Measurements from ENCODE around the gene SORBS2.

Gene SORBS2

GRCh38 chr4:185767528-185767927 is 44.5 kb downstream of the SORBS2 start:
- H3K9ac ChIP-seq (ENCODE audit: low read depth, low read length): no peak overlapping the region

GRCh38 chr4:185764876-185765275 is 47.1 kb downstream of the SORBS2 start:
- Histone ChIP-seq H3K9ac (ENCODE audit: low read depth, low read length) (no peak overlapping the region), H3K36me3 (ENCODE audit: insufficient read depth, low read depth, low read length) (no peaks in the 10 kb centered on the region), H3K4me3 (ENCODE audit: low read length) (no peak overlapping the region), H3K27ac (ENCODE audit: low read length) (no peak overlapping the region), H3K27me3 (ENCODE audit: insufficient read depth, low read length) (no peaks in the 10 kb centered on the region), H3K9me3 (ENCODE audit: insufficient read depth, low read depth, low read length) (no peaks in the 10 kb centered on the region), H3K4me1 (ENCODE audit: insufficient read depth, low read length) (no peaks in the 10 kb centered on the region)

More at GRCh38 chr4:185767528-185767927, 44.5 kb downstream of the SORBS2 start:
- Histone ChIP-seq H3K4me3 (ENCODE audit: low read length) (no peak overlapping the region), H3K36me3 (ENCODE audit: insufficient read depth, low read depth, low read length) (no peaks in the 10 kb centered on the region), H3K27ac (ENCODE audit: low read length) (no peak overlapping the region), H3K9me3 (ENCODE audit: insufficient read depth, low read depth, low read length) (no peaks in the 10 kb centered on the region), H3K4me1 (ENCODE audit: insufficient read depth, low read length) (peaks cover 5% of the 10 kb centered on the region), H3K27me3 (ENCODE audit: insufficient read depth, low read length) (no peaks in the 10 kb centered on the region)

GRCh38 chr4:185761352-185762235 is 50.4 kb downstream of the SORBS2 start:
- Histone ChIP-seq H3K36me3 (ENCODE audit: insufficient read depth, low read depth, low read length) (no peaks in the 10 kb centered on the region), H3K9me3 (ENCODE audit: insufficient read depth, low read depth, low read length) (no peaks in the 10 kb centered on the region), H3K9ac (ENCODE audit: low read depth, low read length) (no peak overlapping the region), H3K27me3 (ENCODE audit: insufficient read depth, low read length) (no peaks in the 10 kb centered on the region), H3K4me3 (ENCODE audit: low read length) (no peak overlapping the region), H3K27ac (ENCODE audit: low read length) (no peak overlapping the region), H3K4me1 (ENCODE audit: insufficient read depth, low read length) (no peaks in the 10 kb centered on the region)

- Histone ChIP-seq H3K27me3 (ENCODE audit: insufficient read depth, low read length) (no peaks in the 10 kb centered on the region), H3K36me3 (ENCODE audit: insufficient read depth, low read depth, low read length) (no peaks in the 10 kb centered on the region), H3K27ac (ENCODE audit: low read length) (no peak overlapping the region), H3K9ac (ENCODE audit: low read depth, low read length) (no peak overlapping the region), H3K4me1 (ENCODE audit: insufficient read depth, low read length) (no peaks in the 10 kb centered on the region), H3K4me3 (ENCODE audit: low read length) (no peak overlapping the region), H3K9me3 (ENCODE audit: insufficient read depth, low read depth, low read length) (no peaks in the 10 kb centered on the region)
These were observed 53.2 kb downstream of the SORBS2 start for GRCh38 chr4:185758807-185759206.

GRCh38 chr4:185755451-185755850 is 56.5 kb downstream of the SORBS2 start:
- Histone ChIP-seq H3K4me3 (ENCODE audit: low read length) (no peak overlapping the region), H3K27ac (ENCODE audit: low read length) (no peak overlapping the region), H3K36me3 (ENCODE audit: insufficient read depth, low read depth, low read length) (no peaks in the 10 kb centered on the region), H3K9ac (ENCODE audit: low read depth, low read length) (no peak overlapping the region), H3K4me1 (ENCODE audit: insufficient read depth, low read length) (no peaks in the 10 kb centered on the region), H3K27me3 (ENCODE audit: insufficient read depth, low read length) (no peaks in the 10 kb centered on the region), H3K9me3 (ENCODE audit: insufficient read depth, low read depth, low read length) (no peaks in the 10 kb centered on the region)

- H3K4me1 ChIP-seq (ENCODE audit: insufficient read depth, low read length): no peaks in the 10 kb centered on the region
- no peaks in the 10 kb centered on the region for H3K27me3 ChIP-seq (ENCODE audit: insufficient read depth, low read length)
- H3K36me3 ChIP-seq (ENCODE audit: insufficient read depth, low read depth, low read length): no peaks in the 10 kb centered on the region
- no peaks in the 10 kb centered on the region for H3K9me3 ChIP-seq (ENCODE audit: insufficient read depth, low read depth, low read length)
- no peak overlapping the region for H3K27ac ChIP-seq (ENCODE audit: low read length)
- H3K4me3 ChIP-seq (ENCODE audit: low read length): no peak overlapping the region
- H3K9ac ChIP-seq (ENCODE audit: low read depth, low read length): no peak overlapping the region
These were observed 57.0 kb downstream of the SORBS2 start for GRCh38 chr4:185754961-185755360.

GRCh38 chr4:185752872-185753271 is 59.1 kb downstream of the SORBS2 start:
- Histone ChIP-seq H3K27me3 (ENCODE audit: insufficient read depth, low read length) (no peaks in the 10 kb centered on the region), H3K4me1 (ENCODE audit: insufficient read depth, low read length) (no peaks in the 10 kb centered on the region; the same call in 1 of the 2 replicates), H3K27ac (ENCODE audit: low read length) (no peak overlapping the region), H3K9ac (ENCODE audit: low read depth, low read length) (no peak overlapping the region), H3K36me3 (ENCODE audit: insufficient read depth, low read depth, low read length) (no peaks in the 10 kb centered on the region), H3K4me3 (ENCODE audit: low read length) (no peak overlapping the region), H3K9me3 (ENCODE audit: insufficient read depth, low read depth, low read length) (no peaks in the 10 kb centered on the region)

- Histone ChIP-seq H3K4me1 (ENCODE audit: insufficient read depth, low read length) (peaks cover 5% of the 10 kb centered on the region; the same call in 1 of the 2 replicates), H3K9ac (ENCODE audit: low read depth, low read length) (no peak overlapping the region), H3K4me3 (ENCODE audit: low read length) (no peak overlapping the region), H3K9me3 (ENCODE audit: insufficient read depth, low read depth, low read length) (no peaks in the 10 kb centered on the region), H3K27me3 (ENCODE audit: insufficient read depth, low read length) (no peaks in the 10 kb centered on the region), H3K36me3 (ENCODE audit: insufficient read depth, low read depth, low read length) (no peaks in the 10 kb centered on the region), H3K27ac (ENCODE audit: low read length) (no peak overlapping the region)
These were observed 62.1 kb downstream of the SORBS2 start for GRCh38 chr4:185749858-185750257.

GRCh38 chr4:185748901-185749390 is 63.0 kb downstream of the SORBS2 start:
- H3K27me3 ChIP-seq (ENCODE audit: insufficient read depth, low read length): no peaks in the 10 kb centered on the region
- H3K36me3 ChIP-seq (ENCODE audit: insufficient read depth, low read depth, low read length): no peaks in the 10 kb centered on the region
- no peak overlapping the region for H3K27ac ChIP-seq (ENCODE audit: low read length)
- no peak overlapping the region for H3K9ac ChIP-seq (ENCODE audit: low read depth, low read length)
- no peak overlapping the region for H3K4me3 ChIP-seq (ENCODE audit: low read length)
- H3K9me3 ChIP-seq (ENCODE audit: insufficient read depth, low read depth, low read length): no peaks in the 10 kb centered on the region
- peaks cover 5% of the 10 kb centered on the region; the same call in 1 of the 2 replicates for H3K4me1 ChIP-seq (ENCODE audit: insufficient read depth, low read length)

GRCh38 chr4:185745891-185746290 is 66.1 kb downstream of the SORBS2 start:
- H3K4me3 ChIP-seq (ENCODE audit: low read length): no peak overlapping the region
- no peaks in the 10 kb centered on the region for H3K27me3 ChIP-seq (ENCODE audit: insufficient read depth, low read length)
- peaks cover 15% of the 10 kb centered on the region; the same call in 1 of the 2 replicates for H3K4me1 ChIP-seq (ENCODE audit: insufficient read depth, low read length)
- H3K9ac ChIP-seq (ENCODE audit: low read depth, low read length): no peak overlapping the region
- H3K9me3 ChIP-seq (ENCODE audit: insufficient read depth, low read depth, low read length): no peaks in the 10 kb centered on the region
- H3K27ac ChIP-seq (ENCODE audit: low read length): no peak overlapping the region
- no peaks in the 10 kb centered on the region for H3K36me3 ChIP-seq (ENCODE audit: insufficient read depth, low read depth, low read length)

- no peaks in the 10 kb centered on the region for H3K36me3 ChIP-seq (ENCODE audit: insufficient read depth, low read depth, low read length)
- H3K4me3 ChIP-seq (ENCODE audit: low read length): no peak overlapping the region
- no peaks in the 10 kb centered on the region for H3K27me3 ChIP-seq (ENCODE audit: insufficient read depth, low read length)
- H3K4me1 ChIP-seq (ENCODE audit: insufficient read depth, low read length): peaks cover 20% of the 10 kb centered on the region; the same call in 1 of the 2 replicates
- no peak overlapping the region for H3K9ac ChIP-seq (ENCODE audit: low read depth, low read length)
- H3K27ac ChIP-seq (ENCODE audit: low read length): no peak overlapping the region
- H3K9me3 ChIP-seq (ENCODE audit: insufficient read depth, low read depth, low read length): no peaks in the 10 kb centered on the region
These were observed 67.0 kb downstream of the SORBS2 start for GRCh38 chr4:185744946-185745345.

GRCh38 chr4:185744488-185744862 is 67.5 kb downstream of the SORBS2 start:
- H3K4me1 ChIP-seq (ENCODE audit: insufficient read depth, low read length): peaks cover 22% of the 10 kb centered on the region; the same call in 1 of the 2 replicates
- H3K27ac ChIP-seq (ENCODE audit: low read length): no peak overlapping the region
- no peaks in the 10 kb centered on the region for H3K9me3 ChIP-seq (ENCODE audit: insufficient read depth, low read depth, low read length)
- H3K36me3 ChIP-seq (ENCODE audit: insufficient read depth, low read depth, low read length): no peaks in the 10 kb centered on the region
- no peaks in the 10 kb centered on the region for H3K27me3 ChIP-seq (ENCODE audit: insufficient read depth, low read length)
- H3K4me3 ChIP-seq (ENCODE audit: low read length): no peak overlapping the region
- no peak overlapping the region for H3K9ac ChIP-seq (ENCODE audit: low read depth, low read length)

Data from iPS-20b (cell line).